HG03064 (cell line): ENCODE results near the gene ZNF687.
A peak's percentile ranks its signal among the peaks of the same experiment; 100 is the strongest.
"Not testable (repeated sequence)": the region's sequence is repeated elsewhere in the genome, so short reads cannot be mapped to it uniquely, and the experiment has no call there.

Experiments used
- ATAC-seq: cut with Tn5 transposase; IDR thresholded peaks from one replicate; pipeline ENCODE4 v1.9.1; 2021; ENCODE audit warnings: low read depth; ENCODE audit not compliant: unreplicated experiment

The ZNF687 gene

DNA sequence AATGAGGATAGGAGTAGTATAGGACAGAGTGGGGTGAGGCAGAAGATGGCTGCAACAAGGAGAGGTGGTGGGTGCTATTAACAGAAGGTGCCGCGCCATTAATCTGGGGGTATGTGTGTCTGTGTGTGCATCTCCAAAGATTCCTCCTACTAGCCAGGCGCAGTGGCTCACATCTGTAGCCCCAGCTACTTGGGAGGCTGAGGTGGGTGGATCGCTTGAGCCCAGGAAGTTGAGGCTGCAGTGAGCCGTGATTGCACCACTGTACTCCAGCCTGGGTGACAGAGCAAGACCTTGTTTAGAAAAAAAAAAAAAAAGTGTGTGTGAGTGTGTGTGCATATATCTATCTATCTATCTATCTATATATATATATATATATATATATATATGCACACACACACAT is 6.8 kb upstream of the ZNF687 start:
- not testable (repeated sequence) for ATAC-seq

DNA sequence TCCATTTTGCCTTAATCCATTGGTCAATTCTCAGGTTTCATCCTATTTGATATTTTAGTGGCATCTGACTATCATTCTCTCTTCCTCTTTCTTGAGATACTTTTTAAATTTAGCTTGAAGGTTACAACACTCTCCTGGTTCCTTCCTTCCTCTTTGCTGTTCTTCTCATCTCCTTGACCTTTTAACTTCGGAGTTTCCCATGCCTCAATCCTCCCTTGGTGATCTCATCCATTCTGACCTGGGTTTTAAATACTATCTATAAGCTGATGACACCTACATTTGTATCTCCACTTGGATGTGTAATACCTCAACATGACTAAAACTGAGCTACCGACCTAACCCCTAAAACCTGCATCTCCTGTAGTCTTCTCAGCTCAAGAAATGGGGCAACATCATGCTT is 4.8 kb upstream of the ZNF687 start:
- no peak for ATAC-seq

DNA sequence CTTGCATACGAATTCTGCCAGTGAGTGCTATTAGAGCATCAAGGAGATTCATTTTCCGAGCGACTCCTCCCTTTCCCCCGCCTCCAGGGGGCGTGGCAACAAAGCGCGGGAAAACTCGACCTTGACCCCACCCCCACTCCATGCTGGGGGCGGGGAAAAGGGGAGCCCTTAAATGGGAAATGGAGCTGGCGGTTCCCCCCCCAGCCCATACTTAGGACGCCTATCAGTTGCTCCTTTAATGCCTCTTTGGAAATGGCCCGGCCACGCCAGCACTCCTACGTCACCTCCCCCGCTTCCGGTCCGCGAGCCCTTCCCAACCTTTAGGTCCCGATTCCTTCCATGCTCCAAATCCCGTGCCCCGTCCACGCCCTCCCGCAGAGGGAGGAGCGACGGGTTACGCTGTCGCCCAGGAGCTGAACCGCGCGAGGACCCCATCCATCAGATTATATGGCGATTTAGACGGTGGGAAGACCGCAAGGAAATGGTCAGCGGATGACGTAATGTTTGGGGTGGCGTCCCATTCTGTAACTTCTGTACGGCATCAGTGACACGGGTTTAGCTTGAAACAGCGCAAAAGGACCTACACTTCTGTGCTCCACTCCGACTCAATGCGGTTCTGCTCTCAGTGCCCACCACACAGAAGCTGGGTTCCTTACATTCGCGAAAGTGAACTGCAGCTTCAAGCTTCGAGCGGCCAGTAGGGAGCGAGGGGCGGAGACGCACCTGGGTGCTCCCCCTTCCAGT is 702 bp upstream of the ZNF687 start:
- peak; percentile 28 for ATAC-seq

DNA sequence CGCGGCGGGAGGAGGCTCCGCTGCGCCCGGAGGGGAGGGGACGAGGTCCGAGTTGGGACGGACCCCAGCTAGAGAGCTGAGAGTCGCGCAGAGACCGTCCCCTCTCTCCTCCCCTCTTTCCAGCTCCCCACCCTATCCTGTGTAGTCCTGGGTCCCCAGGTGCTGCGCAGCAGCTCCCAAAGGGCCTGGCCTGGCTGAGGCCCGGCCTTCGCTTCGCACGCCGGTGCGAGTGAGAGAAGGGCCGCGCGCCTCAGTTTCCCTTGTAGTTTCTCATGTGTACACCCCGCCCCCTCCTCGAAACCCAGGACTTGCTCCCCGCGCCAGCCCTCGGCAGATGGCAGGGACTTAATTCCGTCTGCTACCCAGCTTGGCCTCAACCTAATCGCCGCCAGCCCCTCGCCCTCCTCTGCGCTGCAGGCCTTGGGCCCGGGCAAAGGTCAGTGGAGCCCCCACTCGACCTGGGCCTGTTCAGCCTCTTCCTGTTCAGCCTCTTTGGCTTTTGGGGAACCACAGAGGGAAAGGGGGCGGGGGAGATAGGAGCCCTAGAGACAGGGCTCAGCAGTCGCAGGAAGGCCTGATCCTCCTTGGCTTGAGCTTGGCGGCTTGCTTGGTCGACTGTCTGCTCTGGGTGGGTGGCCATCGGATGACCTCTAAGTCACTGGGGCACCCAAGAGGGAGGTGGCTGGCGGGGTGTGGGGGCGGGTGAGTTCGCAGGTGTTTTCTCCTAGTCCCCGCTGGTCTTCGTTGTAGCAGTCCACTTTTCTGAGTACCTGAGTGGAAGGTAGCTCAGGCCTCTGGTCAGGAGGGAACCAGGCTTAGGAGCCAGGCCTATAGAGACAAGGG is 1.0 kb downstream of the ZNF687 start:
- no peak for ATAC-seq

DNA sequence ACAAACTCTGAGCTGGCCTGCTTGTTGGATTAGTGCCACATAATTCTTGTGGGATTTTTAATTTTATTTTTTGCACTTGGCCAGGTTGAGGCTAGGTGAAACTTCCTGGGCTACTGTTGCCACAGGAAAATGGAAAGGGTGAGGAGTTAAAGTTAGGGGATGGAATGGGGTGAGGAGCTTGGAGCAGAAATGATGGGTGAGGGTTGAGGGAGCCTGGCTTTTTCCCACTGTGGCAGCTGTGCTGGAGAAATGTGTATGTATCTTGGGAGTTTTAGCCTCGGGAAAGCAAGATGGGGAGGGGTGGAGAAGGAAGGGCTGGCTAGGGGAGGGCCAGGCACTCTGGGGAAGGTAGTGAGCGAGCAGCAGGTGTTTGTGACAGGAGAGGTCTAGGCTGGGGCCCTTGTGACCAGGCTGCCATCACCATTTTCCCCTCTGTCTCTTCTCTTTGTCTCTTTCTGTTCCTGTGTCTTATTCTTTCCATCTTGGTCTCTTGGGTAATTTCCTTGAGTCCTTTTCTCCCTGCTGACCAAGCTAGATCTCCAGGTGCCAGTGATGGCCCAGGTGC is 2.0 kb downstream of the ZNF687 start:
- ATAC-seq = no peak

DNA sequence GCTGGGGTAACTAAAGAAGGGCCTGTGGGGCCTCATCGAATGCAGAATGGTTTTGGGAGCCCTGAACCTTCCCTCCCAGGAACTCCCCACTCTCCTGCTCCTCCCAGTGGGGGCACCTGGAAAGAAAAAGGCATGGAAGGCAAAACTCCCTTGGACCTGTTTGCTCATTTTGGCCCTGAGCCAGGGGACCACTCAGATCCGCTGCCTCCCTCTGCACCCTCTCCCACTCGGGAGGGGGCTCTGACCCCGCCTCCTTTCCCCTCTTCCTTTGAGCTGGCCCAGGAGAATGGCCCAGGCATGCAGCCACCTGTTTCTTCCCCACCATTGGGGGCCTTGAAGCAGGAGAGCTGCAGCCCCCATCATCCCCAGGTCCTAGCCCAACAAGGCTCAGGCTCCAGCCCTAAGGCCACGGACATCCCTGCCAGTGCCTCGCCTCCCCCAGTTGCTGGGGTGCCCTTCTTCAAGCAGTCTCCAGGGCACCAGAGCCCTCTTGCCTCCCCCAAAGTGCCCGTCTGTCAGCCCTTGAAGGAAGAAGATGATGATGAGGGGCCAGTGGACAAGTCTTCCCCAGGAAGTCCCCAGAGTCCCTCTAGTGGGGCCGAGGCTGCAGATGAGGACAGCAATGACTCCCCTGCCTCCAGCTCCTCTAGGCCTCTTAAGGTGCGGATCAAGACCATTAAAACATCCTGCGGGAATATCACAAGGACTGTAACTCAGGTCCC is 4.7 kb downstream of the ZNF687 start:
- no peak for ATAC-seq

DNA sequence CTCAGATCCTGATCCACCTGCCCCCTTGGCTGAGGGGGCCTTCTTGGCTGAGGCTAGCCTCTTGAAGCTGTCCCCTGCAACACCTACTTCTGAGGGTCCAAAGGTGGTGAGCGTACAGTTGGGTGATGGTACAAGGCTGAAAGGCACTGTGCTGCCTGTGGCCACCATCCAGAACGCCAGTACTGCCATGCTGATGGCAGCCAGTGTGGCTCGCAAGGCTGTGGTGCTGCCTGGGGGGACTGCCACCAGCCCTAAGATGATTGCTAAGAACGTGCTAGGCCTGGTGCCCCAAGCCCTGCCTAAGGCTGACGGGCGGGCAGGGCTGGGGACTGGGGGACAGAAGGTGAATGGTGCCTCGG is 5.2 kb downstream of the ZNF687 start:
- no peak for ATAC-seq

DNA sequence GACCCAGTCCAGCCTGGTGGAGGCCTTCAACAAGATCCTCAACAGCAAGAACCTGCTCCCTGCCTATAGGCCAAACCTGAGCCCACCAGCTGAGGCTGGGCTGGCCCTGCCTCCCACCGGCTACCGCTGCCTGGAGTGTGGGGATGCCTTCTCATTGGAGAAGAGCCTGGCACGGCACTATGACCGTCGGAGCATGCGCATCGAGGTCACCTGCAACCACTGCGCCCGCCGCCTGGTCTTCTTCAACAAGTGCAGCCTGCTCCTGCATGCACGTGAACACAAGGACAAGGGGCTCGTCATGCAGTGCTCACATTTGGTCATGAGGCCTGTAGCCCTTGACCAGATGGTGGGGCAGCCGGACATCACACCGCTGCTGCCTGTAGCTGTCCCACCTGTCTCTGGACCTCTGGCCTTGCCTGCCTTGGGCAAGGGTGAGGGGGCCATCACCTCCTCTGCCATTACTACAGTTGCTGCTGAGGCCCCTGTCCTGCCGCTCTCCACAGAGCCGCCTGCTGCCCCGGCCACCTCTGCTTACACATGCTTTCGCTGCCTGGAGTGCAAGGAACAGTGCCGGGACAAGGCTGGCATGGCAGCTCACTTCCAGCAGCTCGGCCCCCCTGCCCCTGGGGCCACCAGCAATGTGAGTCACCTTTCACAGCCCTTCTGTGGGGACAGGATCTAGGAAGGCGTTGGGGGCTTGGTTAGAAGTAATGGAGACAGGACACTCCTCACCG is 5.8 kb downstream of the ZNF687 start:
- no peak for ATAC-seq

DNA sequence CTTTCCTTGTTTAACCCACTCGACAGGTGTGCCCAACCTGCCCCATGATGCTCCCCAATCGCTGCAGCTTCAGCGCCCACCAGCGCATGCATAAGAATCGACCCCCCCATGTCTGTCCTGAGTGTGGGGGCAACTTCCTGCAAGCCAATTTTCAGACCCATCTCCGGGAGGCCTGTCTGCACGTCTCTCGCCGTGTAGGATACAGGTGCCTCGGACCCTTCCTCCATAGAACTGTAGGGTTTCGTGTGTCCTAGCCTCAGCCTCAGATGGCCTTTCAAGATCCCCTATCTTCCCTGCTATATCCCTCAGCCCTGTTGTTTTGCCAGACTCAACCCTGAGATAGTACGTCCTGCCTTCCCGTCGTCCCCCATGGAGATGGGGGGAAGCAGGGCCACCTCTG is 6.4 kb downstream of the ZNF687 start:
- no peak for ATAC-seq

DNA sequence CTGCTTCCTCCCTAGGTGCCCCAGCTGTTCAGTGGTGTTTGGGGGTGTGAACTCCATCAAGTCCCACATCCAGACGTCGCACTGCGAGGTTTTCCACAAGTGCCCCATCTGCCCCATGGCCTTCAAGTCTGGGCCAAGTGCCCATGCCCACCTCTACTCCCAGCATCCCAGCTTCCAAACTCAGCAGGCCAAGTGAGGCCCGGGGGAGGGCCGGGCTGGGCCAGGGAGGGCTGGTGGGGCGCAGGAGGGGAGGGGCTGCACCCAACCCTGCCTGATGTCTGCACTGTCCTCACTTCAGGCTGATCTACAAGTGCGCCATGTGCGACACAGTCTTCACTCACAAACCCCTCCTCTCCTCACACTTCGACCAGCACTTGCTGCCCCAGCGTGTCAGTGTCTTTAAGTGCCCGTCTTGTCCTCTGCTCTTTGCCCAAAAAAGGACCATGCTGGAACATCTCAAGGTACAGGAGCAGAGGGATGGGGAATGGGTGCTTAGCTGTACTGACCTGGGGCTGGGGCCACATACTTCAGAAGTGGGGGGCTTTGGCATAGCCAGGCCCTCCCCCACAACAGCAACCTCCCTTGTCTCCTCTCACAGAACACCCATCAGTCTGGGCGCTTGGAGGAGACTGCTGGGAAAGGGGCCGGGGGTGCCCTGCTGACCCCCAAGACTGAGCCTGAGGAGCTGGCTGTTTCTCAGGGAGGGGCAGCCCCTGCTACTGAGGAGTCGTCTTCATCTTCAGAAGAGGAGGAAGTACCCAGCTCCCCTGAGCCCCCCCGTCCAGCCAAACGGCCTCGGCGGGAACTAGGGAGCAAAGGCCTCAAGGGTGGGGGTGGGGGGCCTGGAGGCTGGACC is 7.2 kb downstream of the ZNF687 start:
- ATAC-seq = no peak

DNA sequence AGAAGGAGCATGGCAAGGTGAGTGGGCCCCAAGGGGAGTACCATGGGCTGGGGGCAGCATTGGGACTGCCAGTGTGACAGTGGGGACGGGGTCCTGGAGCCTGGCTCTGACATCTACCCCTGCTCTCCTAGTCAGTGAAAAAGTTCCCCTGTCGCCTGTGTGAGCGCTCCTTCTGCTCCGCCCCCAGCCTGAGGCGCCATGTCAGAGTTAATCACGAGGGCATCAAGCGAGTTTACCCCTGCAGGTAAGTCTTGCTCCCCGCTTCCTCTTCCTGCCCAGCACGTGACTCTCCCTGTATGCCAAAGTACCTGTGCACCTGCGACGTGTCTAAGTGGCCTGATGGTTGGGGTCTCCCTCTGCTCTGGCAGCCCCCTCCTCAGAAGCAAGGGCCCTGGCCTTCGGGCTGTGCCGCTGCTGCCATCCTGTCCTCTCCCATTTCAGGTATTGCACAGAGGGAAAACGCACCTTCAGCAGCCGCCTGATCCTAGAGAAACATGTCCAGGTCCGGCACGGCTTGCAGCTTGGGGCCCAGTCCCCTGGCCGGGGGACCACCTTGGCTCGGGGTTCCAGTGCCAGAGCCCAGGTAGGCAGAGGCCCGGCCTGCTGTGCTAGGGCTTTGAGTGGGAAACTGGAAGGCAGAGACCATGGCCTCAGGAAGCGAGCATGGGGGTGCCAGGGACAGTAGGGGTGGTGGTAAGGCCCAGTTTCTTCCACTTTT is 8.1 kb downstream of the ZNF687 start:
- no peak for ATAC-seq

DNA sequence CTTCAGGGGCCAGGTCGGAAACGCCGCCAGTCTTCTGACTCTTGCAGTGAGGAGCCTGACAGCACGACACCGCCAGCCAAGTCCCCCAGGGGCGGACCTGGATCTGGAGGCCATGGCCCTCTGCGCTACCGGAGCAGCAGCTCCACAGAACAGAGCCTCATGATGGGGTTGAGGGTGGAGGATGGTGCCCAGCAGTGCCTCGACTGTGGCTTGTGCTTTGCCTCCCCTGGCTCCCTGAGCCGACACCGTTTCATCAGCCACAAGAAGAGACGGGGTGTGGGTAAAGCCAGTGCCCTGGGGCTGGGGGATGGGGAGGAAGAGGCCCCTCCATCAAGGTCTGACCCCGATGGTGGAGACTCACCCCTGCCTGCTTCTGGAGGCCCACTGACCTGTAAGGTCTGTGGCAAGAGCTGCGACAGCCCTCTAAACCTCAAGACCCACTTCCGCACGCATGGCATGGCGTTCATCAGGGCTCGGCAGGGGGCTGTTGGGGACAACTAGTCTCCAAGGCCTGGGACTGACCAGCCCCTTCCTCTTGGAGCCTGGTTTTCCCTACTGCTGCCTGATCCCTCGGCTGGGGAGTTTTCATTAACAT is 8.7 kb downstream of the ZNF687 start:
- no peak for ATAC-seq

DNA sequence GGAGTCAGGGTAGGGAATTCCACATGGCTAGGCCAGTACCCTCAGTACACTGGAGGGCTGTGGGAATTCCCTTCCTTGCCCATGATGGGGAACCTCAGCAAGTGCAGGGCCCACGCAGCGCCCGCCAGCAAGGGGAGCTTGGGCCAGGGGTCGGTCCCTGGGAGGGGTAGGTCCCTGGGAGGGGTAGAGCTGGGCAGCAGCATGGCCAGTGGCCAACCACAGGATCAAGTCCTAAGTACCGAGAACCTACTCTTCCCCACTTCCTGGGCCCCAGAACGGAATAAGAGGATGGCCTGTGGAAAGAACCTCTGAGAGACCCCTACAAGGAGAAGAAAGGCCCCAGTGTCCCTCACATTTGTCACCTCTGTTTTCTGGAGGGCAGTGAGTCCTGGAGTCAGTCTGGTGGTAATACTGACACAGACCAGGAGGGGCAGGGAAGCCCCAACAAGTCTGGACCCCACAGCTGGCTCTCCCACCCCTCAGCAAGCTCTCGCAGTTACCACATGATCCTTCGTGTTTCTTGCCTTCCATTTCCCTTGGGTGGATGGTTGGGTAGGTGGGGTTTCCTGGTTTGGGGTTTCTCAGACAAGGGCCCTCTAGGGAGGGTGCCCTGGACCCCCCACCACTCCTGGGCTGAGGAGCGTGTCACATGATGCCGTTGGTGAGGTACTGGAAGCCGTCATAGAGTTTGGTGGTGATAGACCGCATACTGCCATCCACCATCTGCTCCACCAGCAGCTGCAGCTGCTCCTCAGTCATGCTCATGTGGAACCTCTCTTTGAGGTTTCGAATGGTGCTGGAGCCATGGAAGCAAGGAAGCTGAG is 10.3 kb downstream of the ZNF687 start:
- no peak for ATAC-seq

DNA sequence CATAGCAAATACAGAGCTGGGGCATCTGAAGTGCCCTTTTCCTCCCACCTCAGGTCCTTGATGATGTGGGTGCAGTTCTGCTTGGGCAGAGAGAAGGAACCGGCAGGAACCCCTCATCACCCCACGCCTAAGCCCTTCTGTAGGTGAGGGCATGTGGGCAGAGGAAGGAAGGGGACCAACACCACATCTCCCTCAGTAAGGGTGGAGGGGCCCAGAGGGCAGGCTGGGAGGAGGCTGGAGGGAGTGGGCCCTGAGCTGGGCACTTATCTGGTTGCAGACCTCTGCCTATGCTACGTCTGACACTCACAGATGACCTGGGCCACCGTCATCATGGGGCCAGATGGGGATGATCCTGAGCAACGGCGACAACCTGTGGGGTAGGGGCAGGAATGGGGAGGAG is 11.0 kb downstream of the ZNF687 start:
- no peak for ATAC-seq

DNA sequence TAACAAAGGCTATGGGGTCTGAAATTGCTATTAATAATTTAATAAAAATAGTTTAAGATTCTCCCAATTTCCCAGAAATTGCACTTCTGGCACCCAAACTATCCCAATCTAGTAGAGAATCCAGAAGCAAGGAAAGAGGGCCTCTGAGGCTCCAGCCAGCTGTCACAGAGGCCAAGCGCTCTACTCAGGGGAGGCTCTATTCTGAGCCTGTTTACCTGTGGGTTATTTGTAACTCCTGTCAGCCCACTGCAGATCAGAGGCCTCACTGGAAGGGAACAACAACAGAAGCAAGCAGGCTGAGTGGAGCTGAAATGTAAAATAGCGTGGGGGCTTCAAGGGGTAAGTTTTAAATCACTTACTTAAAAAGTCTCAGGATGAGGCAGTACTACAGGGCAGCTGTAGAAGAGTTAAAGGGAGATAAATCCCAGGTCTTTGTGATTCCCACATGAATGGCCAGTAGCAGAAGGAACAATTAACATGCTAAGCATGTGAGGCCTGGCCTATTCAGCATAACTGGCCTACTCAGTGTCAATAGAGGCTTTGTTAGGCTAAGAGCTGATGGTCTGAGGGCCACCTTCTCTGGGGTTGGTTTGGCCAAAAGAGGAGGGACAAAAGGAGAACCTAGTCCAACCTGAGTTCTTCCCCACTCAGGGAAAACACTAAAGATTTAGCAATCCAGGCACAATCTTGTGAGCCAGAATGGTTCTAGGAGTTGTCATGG is 12.8 kb downstream of the ZNF687 start:
- ATAC-seq = no peak

DNA sequence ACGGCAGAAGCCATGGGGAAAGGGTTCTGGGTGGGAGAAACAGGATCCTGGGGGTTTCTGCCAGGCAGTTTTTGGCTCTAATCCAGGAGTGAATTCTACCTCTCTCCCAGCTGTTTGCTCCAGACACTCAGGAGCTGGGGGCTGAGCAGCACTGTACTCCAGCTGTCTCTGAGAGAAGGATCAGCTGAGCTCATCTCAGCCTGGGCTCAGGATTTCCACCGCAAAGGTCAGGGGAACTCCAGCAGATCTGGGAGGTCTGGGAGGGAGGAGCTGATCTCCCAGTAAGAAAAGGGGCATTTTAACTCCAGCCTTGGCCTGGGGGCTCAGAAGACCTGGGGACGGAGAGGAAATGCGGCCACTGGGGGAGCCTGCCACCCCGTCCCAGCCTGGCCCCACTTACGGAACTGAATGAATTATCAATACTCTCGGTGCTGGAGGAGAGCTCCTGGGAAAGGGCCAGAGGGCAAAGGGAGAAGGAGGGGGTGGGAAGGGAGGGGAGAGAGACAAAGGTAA is 27.8 kb downstream of the ZNF687 start:
- ATAC-seq = no peak

DNA sequence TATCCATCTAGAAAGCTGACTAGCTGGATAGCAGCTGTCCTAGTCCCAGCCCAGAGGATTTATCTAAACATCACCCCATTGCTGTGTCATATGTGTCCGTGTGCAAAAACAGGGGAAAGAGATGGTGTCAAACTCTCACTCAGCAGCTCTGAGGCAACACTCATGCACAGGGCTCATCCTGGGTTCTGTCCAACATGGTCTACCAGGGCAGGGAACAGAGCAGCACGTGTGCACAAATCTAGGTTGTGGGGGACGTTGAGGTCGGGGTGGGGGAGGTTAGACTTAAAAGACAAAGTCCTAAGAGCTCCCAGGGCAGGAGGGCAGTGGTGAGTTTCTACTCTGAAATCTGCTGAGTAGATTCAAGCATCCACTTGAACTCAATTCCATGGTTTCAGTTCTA is 28.9 kb downstream of the ZNF687 start:
- no peak for ATAC-seq
